GM19452 (cell line): ENCODE results near the gene MINK1.
"Not testable (repeated sequence)": the region's sequence is repeated elsewhere in the genome, so short reads cannot be mapped to it uniquely, and the experiment has no call there.

Source experiments
- ATAC-seq: cut with Tn5 transposase; IDR thresholded peaks from one replicate; pipeline ENCODE4 v1.9.1; 2021; ENCODE audit not compliant: unreplicated experiment

Gene MINK1

GRCh38 chr17:4845118-4845517, 12.0 kb downstream of the MINK1 start:
- ATAC-seq, result no peak

- ATAC-seq, result no peak
These were observed 13.7 kb downstream of the MINK1 start for GRCh38 chr17:4846635-4847390.

- no peak for ATAC-seq
These were observed 15.9 kb downstream of the MINK1 start for GRCh38 chr17:4849011-4849536.

DNA sequence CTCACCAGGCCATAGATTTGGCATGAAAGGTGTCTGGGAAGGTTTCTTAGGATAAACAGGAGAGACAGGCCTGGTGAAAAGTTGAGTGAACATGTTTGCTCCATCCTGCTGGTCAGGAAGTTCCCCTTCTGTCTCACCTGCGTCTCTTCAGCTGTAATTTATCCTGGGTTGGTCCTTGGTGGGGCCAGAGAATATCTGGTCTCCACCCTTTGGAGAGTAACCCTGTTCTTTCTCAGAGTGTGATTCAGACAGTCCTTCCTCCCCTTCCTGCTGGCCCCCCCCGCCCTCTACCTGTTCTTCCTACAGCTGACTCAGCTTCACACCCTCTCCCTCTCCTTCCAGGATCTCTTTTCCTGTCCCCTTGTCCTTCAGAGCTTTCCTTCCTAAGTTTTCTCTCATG, 17.1 kb downstream of the MINK1 start:
- ATAC-seq, result no peak

- no peak for ATAC-seq
These were observed 17.9 kb downstream of the MINK1 start for GRCh38 chr17:4851084-4851483.

- ATAC-seq, result no peak
These were observed 19.5 kb downstream of the MINK1 start for GRCh38 chr17:4852567-4853207.

DNA sequence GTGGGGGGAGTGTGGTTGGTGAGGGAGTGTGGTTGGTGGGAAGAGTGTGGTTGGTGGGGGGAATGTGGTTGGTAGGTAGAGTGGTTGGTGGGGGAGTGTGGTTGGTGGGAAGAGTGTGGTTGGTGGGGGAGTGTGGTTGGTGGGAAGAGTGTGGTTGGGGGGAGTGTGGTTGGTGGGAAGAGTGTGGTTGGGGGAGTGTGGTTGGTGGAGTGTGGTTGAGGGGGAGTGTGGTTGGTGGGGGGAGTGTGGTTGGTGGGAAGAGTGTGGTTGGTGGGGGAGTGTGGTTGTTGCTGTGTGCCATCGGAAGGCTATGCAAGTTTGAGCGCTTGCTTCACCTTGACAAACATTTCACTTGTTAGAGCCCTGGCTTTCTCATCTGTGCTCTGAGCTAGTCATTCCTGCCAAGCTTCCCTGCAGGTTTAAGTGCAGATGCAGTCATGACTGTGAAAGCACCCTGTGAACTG, 20.1 kb downstream of the MINK1 start:
- ATAC-seq, result no peak

DNA sequence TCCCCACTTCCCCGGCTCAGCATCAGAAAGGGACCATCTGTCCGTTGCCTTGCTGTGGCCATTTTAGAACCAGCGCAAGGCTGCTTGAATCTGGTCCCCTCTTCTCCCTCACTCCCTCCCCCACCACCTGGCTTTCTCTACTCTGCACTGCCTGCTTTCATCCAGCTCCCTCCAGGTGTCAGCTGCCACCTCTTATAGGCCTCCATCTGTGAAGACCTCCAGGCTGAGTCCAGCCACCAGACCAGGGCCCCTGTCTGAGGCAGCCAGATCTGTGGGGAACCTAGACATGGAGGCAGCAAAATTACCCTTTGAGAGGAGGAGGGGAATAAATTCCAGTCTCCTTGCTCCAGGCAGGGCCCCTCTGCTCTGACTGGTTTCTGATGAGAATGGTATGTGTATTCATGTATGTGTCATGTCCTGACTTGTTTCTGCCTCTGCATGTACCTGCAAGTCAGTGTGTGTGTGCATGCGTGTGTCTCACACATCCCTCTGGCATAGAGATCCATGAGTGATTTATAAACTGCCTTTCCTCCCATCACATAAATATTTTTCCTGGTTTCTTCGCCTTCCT, 21.1 kb downstream of the MINK1 start:
- no peak for ATAC-seq

GRCh38 chr17:4856271-4856936, 23.3 kb downstream of the MINK1 start:
- no peak for ATAC-seq

GRCh38 chr17:4856937-4857314, 23.8 kb downstream of the MINK1 start:
- no peak for ATAC-seq

DNA sequence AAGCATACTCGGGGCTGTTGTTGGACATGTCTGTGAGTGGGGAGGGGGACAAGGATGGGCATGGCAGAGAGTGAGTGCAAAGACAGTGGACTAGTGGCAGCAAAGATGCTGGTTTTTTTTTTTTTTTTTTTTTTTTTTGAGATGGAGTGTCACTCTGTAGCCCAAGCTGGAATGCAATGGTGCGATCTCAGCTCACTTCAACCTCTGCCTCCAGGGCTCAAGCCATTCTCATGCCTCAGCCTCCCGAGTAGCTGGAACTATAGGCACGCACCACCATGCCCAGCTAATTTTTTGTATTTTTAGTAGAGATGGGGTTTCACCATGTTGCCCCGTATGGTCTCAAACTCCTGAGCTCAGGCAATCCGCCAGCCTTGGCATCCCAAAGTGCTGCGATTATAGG, 24.2 kb downstream of the MINK1 start:
- not testable (repeated sequence) for ATAC-seq

GRCh38 chr17:4858068-4858881, 25.1 kb downstream of the MINK1 start:
- ATAC-seq, result no peak

DNA sequence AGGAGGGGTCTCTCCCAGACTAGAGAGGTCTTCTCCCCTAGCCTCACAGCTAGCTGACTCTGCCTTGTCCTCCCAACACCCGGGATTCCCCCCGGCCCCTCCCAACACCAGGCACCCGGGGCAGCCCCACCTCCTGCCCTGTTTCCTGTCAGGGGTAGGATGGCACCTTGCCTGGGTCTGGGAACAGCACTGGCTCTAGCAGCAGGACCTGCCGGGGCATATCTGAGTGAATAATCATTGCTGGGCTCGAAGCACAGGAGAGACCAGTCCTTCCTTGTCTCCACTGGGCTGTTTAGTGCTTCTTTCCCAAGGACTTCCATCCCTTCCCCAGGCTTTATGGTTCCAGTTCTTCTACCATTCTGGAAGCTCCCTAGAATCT, 25.7 kb downstream of the MINK1 start:
- no peak for ATAC-seq

- ATAC-seq, result no peak
These were observed 26.9 kb downstream of the MINK1 start for GRCh38 chr17:4859816-4860625.

DNA sequence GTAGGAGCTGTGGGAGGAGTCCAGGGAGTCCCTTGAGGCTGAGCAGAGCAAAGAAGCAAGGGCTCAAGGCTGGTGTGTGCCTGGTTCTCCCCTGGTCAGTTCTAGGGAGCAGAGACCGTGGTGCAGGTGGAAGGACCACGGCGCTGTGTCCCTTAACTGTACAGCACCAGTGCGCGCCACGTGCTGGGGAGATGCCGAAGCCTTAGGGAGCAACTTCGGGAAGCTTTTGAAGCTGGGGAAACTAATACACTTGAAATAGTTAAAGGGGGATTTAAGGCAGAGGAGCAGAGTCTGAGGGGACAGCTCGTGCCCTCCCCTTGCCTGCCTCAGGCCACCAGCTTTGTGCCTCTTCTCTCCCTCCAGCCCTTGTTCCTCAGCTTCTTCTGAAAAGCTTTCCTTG, 27.5 kb downstream of the MINK1 start:
- no peak for ATAC-seq

DNA sequence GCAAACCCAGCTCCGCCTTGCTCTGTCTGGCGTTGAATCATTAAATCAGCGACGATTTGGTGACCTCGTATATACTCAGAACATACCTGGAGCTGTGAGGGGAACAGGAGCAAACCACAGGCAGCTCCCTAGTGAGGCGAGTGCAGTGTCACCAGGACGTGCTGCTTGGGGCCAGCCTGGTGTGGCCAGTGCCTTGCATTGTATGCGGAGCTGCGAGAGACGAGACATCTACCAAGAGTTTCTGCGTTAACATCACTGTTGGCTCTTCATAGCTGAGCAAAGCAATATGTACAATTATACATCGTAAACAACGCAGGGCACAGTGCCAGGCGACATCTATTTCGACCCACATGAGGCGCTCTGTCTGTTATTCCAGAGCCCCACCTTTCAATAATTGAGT, 27.9 kb downstream of the MINK1 start:
- ATAC-seq, result no peak

- no peak for ATAC-seq
These were observed 29.6 kb downstream of the MINK1 start for GRCh38 chr17:4862720-4863119.

DNA sequence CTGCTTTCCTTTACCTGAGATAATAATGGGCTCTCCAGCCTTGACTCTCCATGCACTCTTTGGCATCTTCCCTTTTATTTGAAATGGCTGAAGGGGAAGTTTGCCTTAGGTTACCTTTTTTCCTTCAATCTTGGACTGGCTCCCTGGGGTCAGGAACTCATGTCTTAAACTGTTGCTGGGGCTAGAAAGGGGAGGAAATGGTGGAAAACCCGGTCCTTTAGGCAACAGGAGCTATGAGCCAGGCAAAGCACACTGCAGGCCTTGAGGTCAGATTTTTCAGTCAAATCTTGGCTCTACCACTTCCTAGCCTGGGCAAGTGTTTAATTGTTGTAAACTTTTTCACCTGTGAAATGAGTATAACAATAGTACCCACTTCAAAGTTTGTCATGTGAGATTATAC, 30.2 kb downstream of the MINK1 start:
- no peak for ATAC-seq

DNA sequence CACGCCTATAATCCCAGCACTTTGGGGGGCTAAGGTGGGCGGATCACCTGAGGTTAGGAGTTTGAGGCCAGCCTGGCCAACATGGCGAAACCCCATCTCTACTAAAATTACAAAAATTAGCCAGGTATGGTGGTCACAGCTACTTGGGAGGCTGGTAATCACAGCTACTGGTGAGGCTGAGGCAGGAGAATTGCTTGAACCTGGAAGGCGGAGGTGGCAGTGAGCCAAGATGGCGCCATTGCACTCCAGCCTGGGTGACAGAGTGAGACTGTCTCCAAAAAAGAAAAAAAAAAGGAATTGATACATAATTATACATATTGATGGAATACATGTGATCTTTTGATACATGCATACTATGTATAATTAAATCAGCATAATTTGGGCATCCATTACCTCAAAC, 34.4 kb downstream of the MINK1 start:
- ATAC-seq, result not testable (repeated sequence)
